Activated CD4-positive, alpha-beta T cell treated with anti-CD3 and anti-CD28 coated beads, Interleukin-2, amount 10 ng/mL, durations not matched to agents 7 days and 5 days (primary cell): ENCODE measurements around the gene PADI6. TPM values are rescaled to one million over a fixed set of nuclear protein-coding genes. Genes with fewer than 3 reads are reported as not detected.
A peak's percentile ranks its signal among the peaks of the same experiment; 100 is the strongest.
"Not testable (repeated sequence)": the region's sequence is repeated elsewhere in the genome, so short reads cannot be mapped to it uniquely, and the experiment has no call there.

Experiments
- CTCF ChIA-PET: fragments of 350-600 bp; sonication (Branson Sonifier 250); formaldehyde crosslinking; loops from one replicate; lab custom pipeline; 2021; ENCODE audit warnings: antibody characterized with exemption; lab: Charles Lee
- POLR2A ChIA-PET: fragments of 350-600 bp; sonication (Branson Sonifier 250); formaldehyde crosslinking; loops from one replicate; lab custom pipeline; 2021; ENCODE audit warnings: antibody characterized with exemption; lab: Charles Lee
- DNase-seq: peaks from one replicate; pipeline ENCODE4 v3.0.0-alpha.2; 2020
- H3K27ac Mint-ChIP-seq: one replicate; pipeline ENCODE4 v1.8.0; 2021; ENCODE audit warnings: mild to moderate bottlenecking, moderate library complexity, mixed read lengths
- H3K27me3 Mint-ChIP-seq: one replicate; pipeline ENCODE4 v1.8.0; 2021; ENCODE audit warnings: mixed read lengths
- H3K36me3 Mint-ChIP-seq: one replicate; pipeline ENCODE4 v1.8.0; 2021; ENCODE audit warnings: low read depth, mixed read lengths
- H3K4me1 Mint-ChIP-seq: one replicate; pipeline ENCODE4 v1.8.0; 2021; ENCODE audit warnings: mixed read lengths
- H3K4me3 Mint-ChIP-seq: one replicate; pipeline ENCODE4 v1.8.0; 2021; ENCODE audit warnings: mild to moderate bottlenecking, moderate library complexity, mixed read lengths
- H3K9me3 Mint-ChIP-seq: one replicate; pipeline ENCODE4 v1.8.0; 2021; ENCODE audit warnings: mixed read lengths
- total RNA-seq, 2 experiments: library from RNA; stranded (reverse); gene quantifications; one replicate each; pipeline ENCODE4 v1.2.3, GENCODE V29; 2021

PADI6 gene
- total RNA-seq, result under 1 TPM; 0.10 TPM

GRCh38 chr1:17371896-17372295 lies at the start of gene PADI6:
PADI6 (plus strand) TSS chr1:17372196; CDS start chr1:17372246, 50 bp downstream.
- POLR2A ChIA-PET, result no interaction called here
- H3K27ac Mint-ChIP-seq, result no peak within 1 kb of the TSS
- CTCF ChIA-PET, result no interaction called here

GRCh38 chr1:17328855-17329254 lies 43.1 kb upstream of the PADI6 start:
- no peak for DNase-seq
- Mint-ChIP-seq H3K4me3 (no peak overlapping the region), H3K9me3 (no peaks in the 10 kb centered on the region), H3K27me3 (peaks cover 12% of the 10 kb centered on the region), H3K36me3 (no peaks in the 10 kb centered on the region), H3K4me1 (no peaks in the 10 kb centered on the region), H3K27ac (no peak overlapping the region)
- ChIA-PET POLR2A (interaction anchor here (0.6 kb wide), 1 partner anchor 19 kb away, joined by 3 read pairs; no protein-coding TSS in a partner anchor), CTCF (interaction anchor here (0.7 kb wide), 1 partner anchor 230 kb away, joined by 4 read pairs; no protein-coding TSS in a partner anchor)

More at GRCh38 chr1:17371896-17372295, at the start of gene PADI6:
- Mint-ChIP-seq H3K9me3 (no peaks in the 10 kb centered on the region), H3K36me3 (no peaks in the 10 kb centered on the region), H3K27me3 (peaks cover 2% of the 10 kb centered on the region), H3K4me3 (no peak within 1 kb of the TSS), H3K4me1 (no peaks in the 10 kb centered on the region)
- DNase-seq, result no peak

DNA sequence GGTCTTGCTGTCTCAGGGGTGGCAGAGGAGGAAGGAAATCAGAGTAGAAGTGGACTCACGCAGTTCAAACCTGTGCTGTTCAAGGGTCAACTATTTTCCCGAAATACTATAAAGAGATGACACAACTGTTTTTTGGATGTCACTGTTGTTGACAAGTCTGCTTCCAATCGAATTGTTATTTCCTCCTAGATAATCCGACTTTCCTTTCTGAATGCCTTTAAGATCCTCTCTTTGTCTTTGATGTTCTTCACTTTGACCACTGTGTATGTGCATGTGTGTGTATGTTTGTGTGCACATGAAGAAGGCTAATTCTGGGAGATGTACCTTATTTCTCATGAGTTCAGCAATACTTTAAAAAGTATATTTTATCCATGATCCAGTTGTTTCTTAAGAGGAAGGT lies 42.4 kb upstream of the PADI6 start:
- CTCF ChIA-PET, result interaction anchor here (0.7 kb wide), 1 partner anchor 231 kb away, joined by 4 read pairs; no protein-coding TSS in a partner anchor
- H3K4me3 Mint-ChIP-seq, result no peak overlapping the region
- H3K27me3 Mint-ChIP-seq, result peaks cover 11% of the 10 kb centered on the region
- no peaks in the 10 kb centered on the region for H3K9me3 Mint-ChIP-seq
- no peaks in the 10 kb centered on the region for H3K4me1 Mint-ChIP-seq
- no peaks in the 10 kb centered on the region for H3K36me3 Mint-ChIP-seq
- no peak for DNase-seq
- no peak overlapping the region for H3K27ac Mint-ChIP-seq
- POLR2A ChIA-PET, result no interaction called here

DNA sequence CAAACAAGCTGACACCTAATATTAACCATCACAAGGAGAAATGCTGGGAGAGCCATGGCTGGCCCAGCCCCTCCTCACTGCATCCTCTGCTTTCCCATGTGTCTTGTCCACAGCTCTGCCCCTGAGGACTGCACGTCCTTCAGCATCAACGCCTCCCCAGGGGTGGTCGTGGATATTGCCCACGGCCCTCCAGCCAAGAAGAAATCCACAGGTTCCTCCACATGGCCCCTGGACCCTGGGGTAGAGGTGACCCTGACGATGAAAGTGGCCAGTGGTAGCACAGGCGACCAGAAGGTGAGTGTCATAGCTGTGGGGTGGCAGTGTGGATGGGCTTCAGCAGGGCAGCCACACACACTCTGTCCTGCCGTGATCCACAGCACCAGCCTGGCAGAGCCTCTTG lies 41.1 kb upstream of the PADI6 start:
- CTCF ChIA-PET, result interaction anchor here (0.6 kb wide), 1 partner anchor 349 kb away, joined by 3 read pairs; no protein-coding TSS in a partner anchor
- DNase-seq, result no peak
- H3K27me3 Mint-ChIP-seq, result peaks cover 5% of the 10 kb centered on the region
- no peaks in the 10 kb centered on the region for H3K36me3 Mint-ChIP-seq
- no peak overlapping the region for H3K27ac Mint-ChIP-seq
- POLR2A ChIA-PET, result no interaction called here
- no peaks in the 10 kb centered on the region for H3K4me1 Mint-ChIP-seq
- H3K4me3 Mint-ChIP-seq, result no peak overlapping the region
- H3K9me3 Mint-ChIP-seq, result no peaks in the 10 kb centered on the region

GRCh38 chr1:17333081-17333480 lies 38.9 kb upstream of the PADI6 start:
- Mint-ChIP-seq H3K36me3 (no peaks in the 10 kb centered on the region), H3K9me3 (no peaks in the 10 kb centered on the region), H3K27ac (no peak overlapping the region), H3K27me3 (peaks cover 1% of the 10 kb centered on the region), H3K4me3 (no peak overlapping the region), H3K4me1 (no peaks in the 10 kb centered on the region)
- POLR2A ChIA-PET, result no interaction called here
- CTCF ChIA-PET, result no interaction called here
- no peak for DNase-seq

GRCh38 chr1:17335821-17336710 lies 35.9 kb upstream of the PADI6 start:
- Mint-ChIP-seq H3K9me3 (no peaks in the 10 kb centered on the region), H3K27ac (no peak overlapping the region), H3K4me1 (no peaks in the 10 kb centered on the region), H3K36me3 (no peaks in the 10 kb centered on the region), H3K27me3 (peaks cover 1% of the 10 kb centered on the region), H3K4me3 (no peak overlapping the region)
- ChIA-PET POLR2A (no interaction called here), CTCF (interaction anchor here (1.4 kb wide), 1 partner anchor 261 kb away, joined by 3 read pairs; no protein-coding TSS in a partner anchor)
- DNase-seq, result peak; percentile 70

DNA sequence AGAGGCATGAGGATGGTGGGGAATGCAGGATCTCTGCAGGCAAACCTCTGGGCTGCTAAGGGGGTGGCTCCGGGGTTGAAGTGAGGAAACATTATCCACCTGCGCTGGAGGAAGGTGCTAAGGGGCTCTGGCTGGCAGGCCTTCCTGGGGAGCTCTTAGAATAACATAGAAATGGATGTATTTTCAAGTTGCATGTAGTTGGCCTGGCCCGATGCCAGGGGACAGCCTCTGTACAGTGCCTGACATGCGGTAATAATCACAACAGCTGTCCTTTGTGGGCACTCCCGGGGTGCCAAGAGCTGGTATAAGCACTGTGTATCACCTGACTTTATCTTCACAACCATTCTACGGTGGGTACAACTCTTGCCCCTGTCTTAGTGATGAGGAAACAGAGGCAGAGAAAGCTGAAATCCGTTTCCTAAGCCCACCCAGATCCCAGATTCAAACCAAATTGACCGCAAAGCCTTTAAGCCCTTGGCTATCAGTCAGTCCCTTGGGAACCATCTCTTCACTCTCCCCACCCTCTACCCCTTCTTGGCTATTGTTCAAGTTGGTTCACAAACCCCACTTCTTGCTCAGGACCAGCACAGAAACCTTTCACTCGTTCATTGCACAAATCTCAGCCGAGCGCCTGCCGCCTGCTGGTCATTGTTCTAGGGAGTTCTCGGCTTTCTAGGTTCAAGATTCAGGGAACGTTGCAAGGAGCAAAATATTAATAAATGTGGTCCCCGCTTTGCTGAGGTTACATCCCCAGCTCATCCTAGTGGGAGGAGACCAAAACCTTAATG lies 33.1 kb upstream of the PADI6 start:
- ChIA-PET POLR2A (no interaction called here), CTCF (no interaction called here)
- DNase-seq, result no peak
- no peaks in the 10 kb centered on the region for H3K36me3 Mint-ChIP-seq
- H3K9me3 Mint-ChIP-seq, result no peaks in the 10 kb centered on the region
- peaks cover 1% of the 10 kb centered on the region for H3K27me3 Mint-ChIP-seq
- H3K27ac Mint-ChIP-seq, result no peak overlapping the region
- no peak overlapping the region for H3K4me3 Mint-ChIP-seq
- H3K4me1 Mint-ChIP-seq, result no peaks in the 10 kb centered on the region

DNA sequence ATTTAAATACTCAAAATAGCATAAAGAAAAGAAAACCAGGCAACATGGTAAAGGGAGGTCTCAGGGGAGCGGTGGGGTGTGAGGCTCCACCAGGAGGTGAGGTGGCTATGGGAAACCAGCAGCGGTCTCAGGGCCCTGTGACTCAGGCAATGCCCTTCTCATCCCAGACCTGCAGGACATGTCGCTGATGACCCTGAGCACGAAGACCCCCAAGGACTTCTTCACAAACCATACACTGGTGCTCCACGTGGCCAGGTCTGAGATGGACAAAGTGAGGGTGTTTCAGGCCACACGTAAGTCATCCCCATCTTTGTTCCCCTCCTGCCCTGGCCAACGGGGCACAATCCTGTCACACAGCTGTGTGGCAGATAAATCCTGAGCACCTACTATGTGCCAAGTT lies 32.5 kb upstream of the PADI6 start:
- Mint-ChIP-seq H3K4me1 (no peaks in the 10 kb centered on the region), H3K9me3 (no peaks in the 10 kb centered on the region), H3K4me3 (no peak overlapping the region), H3K36me3 (no peaks in the 10 kb centered on the region), H3K27me3 (peaks cover 1% of the 10 kb centered on the region), H3K27ac (no peak overlapping the region)
- ChIA-PET CTCF (no interaction called here), POLR2A (no interaction called here)
- DNase-seq, result no peak

DNA sequence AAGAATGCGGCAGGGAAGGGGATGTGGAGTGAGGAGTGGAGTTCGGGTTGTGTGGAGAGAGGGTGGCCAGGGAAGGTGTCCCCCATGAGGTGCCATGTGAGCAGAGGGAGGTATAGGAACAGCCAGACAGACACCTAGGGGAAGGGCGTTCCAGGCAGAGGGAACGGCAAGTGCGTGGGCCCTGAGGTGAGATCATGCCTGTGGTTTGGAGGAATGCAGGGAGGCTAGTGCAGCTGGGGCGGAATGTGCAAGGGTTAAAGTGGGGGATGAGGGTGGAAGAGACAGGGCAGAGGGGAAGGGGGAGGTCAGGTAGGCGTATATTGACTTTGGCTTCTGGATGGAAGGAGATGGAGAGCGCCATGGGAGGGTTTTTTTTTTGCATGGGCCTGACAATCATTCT lies 31.6 kb upstream of the PADI6 start:
- DNase-seq, result no peak
- no peaks in the 10 kb centered on the region for H3K4me1 Mint-ChIP-seq
- H3K4me3 Mint-ChIP-seq, result no peak overlapping the region
- CTCF ChIA-PET, result interaction anchor here (1.2 kb wide), 1 partner anchor 16 kb away, joined by 3 read pairs; no protein-coding TSS in a partner anchor
- no peaks in the 10 kb centered on the region for H3K9me3 Mint-ChIP-seq
- peaks cover 1% of the 10 kb centered on the region for H3K27me3 Mint-ChIP-seq
- POLR2A ChIA-PET, result no interaction called here
- no peaks in the 10 kb centered on the region for H3K36me3 Mint-ChIP-seq
- no peak overlapping the region for H3K27ac Mint-ChIP-seq

DNA sequence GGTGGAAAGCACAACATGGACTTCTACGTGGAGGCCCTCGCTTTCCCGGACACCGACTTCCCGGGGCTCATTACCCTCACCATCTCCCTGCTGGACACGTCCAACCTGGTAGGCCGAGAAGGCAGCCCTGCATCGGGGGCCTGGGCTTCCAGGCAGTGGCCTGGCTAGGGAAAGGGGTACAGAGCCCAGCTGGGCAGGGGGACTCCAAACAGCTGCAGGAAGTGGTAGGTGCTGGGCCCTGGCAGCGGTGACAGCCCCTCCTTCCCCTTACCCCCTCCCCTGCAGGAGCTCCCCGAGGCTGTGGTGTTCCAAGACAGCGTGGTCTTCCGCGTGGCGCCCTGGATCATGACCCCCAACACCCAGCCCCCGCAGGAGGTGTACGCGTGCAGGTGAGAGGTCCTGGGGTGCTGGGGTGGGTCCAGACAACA lies 30.0 kb upstream of the PADI6 start:
- no peak for DNase-seq
- ChIA-PET POLR2A (no interaction called here), CTCF (no interaction called here)
- H3K36me3 Mint-ChIP-seq, result no peaks in the 10 kb centered on the region
- H3K4me1 Mint-ChIP-seq, result no peaks in the 10 kb centered on the region
- no peaks in the 10 kb centered on the region for H3K27me3 Mint-ChIP-seq
- no peak overlapping the region for H3K27ac Mint-ChIP-seq
- H3K9me3 Mint-ChIP-seq, result no peaks in the 10 kb centered on the region
- no peak overlapping the region for H3K4me3 Mint-ChIP-seq

- H3K4me1 Mint-ChIP-seq, POLR2A ChIA-PET, DNase-seq, H3K4me3 Mint-ChIP-seq, H3K9me3 Mint-ChIP-seq, H3K27me3 Mint-ChIP-seq, H3K36me3 Mint-ChIP-seq, H3K27ac Mint-ChIP-seq, CTCF ChIA-PET: not testable (repeated sequence)
Observed at GRCh38 chr1:17345506-17345905, 26.5 kb upstream of the PADI6 start.

DNA sequence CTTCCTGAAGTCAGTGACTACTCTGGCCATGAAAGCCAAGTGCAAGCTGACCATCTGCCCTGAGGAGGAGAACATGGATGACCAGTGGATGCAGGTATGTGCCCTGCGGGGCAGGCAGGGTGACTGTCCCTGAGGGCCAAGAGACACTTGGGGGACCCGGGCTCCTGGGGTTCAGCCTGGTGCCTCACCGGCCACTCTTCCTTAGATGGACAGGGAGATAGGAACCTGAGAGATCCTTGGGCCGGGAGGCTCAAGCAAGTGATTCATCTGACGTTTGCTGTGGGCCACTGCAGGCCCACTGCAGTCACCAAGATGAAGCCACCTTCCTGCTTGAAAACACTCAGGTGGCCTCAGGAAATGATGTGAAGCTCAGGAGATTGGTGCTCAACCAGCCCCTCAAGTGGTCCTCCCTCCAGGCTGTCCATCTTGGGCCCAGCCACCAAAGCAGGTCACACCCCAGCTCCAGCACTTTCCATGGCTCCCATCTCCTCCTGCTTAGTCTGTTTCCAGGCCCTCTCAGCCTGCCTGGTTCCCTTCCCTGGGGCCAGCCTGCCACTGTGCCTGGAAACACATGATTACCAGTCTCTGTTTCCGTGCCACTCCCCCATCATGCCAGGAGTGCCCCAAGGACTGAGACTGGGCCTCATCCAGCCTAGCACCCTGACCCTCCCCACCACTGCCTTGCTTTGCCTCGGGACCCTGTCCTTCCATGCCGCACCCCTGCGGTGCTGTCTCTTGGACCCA lies 25.8 kb upstream of the PADI6 start:
- Mint-ChIP-seq H3K27ac (no peak overlapping the region), H3K4me3 (no peak overlapping the region), H3K27me3 (no peaks in the 10 kb centered on the region), H3K9me3 (no peaks in the 10 kb centered on the region), H3K4me1 (peaks cover 6% of the 10 kb centered on the region), H3K36me3 (no peaks in the 10 kb centered on the region)
- POLR2A ChIA-PET, result no interaction called here
- no peak for DNase-seq
- CTCF ChIA-PET, result no interaction called here
